ENCODE results near the gene EGF. TPM values are rescaled to one million over a fixed set of nuclear protein-coding genes. Genes with fewer than 3 reads are reported as not detected.
A peak's percentile ranks its signal among the peaks of the same experiment; 100 is the strongest.

The EGF gene
- total RNA-seq, 1 donor from 2014 or later: 15.0 TPM

- H3K27me3 Mint-ChIP-seq (ENCODE audit: unreplicated experiment): no peaks in the 10 kb centered on the region
Measured at GRCh38 chr4:109993116-109993515, 80.4 kb downstream of the EGF start.

DNA sequence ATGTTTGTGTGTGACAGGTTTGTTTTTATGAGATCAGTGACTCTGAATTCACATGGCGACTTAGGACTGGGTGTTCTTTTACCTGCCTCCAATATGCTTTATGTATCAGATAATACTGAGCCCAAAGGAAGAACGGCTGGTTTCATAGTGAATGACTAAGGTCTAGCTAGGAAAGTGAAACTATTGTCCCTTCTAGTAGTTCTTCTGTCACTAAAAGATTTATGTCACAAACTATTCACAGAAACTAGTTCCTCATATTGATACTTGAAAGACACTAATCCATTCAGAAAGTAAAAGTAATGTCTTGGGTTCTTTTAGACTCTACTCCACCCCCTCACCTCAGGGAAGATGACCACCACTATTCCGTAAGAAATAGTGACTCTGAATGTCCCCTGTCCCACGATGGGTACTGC, 81.7 kb downstream of the EGF start:
- Mint-ChIP-seq H3K27me3 (ENCODE audit: unreplicated experiment) (no peaks in the 10 kb centered on the region), H3K4me1 (ENCODE audit: unreplicated experiment) (peaks cover 3% of the 10 kb centered on the region), H3K36me3 (ENCODE audit: low read depth, unreplicated experiment) (no peaks in the 10 kb centered on the region), H3K9me3 (ENCODE audit: unreplicated experiment) (no peaks in the 10 kb centered on the region), H3K27ac (ENCODE audit: unreplicated experiment) (no peak overlapping the region), H3K4me3 (ENCODE audit: unreplicated experiment) (no peak overlapping the region)
- TF ChIP-seq CTCF (IDR thresholded peaks at IDR 0.05; ENCODE audit: unreplicated experiment): no peak
- no peak for DNase-seq (ENCODE audit: low spot score)

More at GRCh38 chr4:109993116-109993515, 80.4 kb downstream of the EGF start:
- peaks cover 3% of the 10 kb centered on the region for H3K4me1 Mint-ChIP-seq (ENCODE audit: unreplicated experiment)
- TF ChIP-seq CTCF (IDR thresholded peaks at IDR 0.05; ENCODE audit: unreplicated experiment): no peak
- H3K4me3 Mint-ChIP-seq (ENCODE audit: unreplicated experiment): no peak overlapping the region
- H3K9me3 Mint-ChIP-seq (ENCODE audit: unreplicated experiment): no peaks in the 10 kb centered on the region
- DNase-seq (ENCODE audit: low spot score): no peak
- no peaks in the 10 kb centered on the region for H3K36me3 Mint-ChIP-seq (ENCODE audit: low read depth, unreplicated experiment)
- H3K27ac Mint-ChIP-seq (ENCODE audit: unreplicated experiment): no peak overlapping the region

GRCh38 chr4:109996526-109996925, 83.8 kb downstream of the EGF start:
- H3K27ac Mint-ChIP-seq (ENCODE audit: unreplicated experiment): no peak overlapping the region
- H3K36me3 Mint-ChIP-seq (ENCODE audit: low read depth, unreplicated experiment): no peaks in the 10 kb centered on the region
- peaks cover 3% of the 10 kb centered on the region for H3K4me1 Mint-ChIP-seq (ENCODE audit: unreplicated experiment)
- no peaks in the 10 kb centered on the region for H3K27me3 Mint-ChIP-seq (ENCODE audit: unreplicated experiment)
- no peaks in the 10 kb centered on the region for H3K9me3 Mint-ChIP-seq (ENCODE audit: unreplicated experiment)
- no peak for DNase-seq (ENCODE audit: low spot score)
- TF ChIP-seq CTCF (IDR thresholded peaks at IDR 0.05; ENCODE audit: unreplicated experiment): no peak
- H3K4me3 Mint-ChIP-seq (ENCODE audit: unreplicated experiment): no peak overlapping the region

DNA sequence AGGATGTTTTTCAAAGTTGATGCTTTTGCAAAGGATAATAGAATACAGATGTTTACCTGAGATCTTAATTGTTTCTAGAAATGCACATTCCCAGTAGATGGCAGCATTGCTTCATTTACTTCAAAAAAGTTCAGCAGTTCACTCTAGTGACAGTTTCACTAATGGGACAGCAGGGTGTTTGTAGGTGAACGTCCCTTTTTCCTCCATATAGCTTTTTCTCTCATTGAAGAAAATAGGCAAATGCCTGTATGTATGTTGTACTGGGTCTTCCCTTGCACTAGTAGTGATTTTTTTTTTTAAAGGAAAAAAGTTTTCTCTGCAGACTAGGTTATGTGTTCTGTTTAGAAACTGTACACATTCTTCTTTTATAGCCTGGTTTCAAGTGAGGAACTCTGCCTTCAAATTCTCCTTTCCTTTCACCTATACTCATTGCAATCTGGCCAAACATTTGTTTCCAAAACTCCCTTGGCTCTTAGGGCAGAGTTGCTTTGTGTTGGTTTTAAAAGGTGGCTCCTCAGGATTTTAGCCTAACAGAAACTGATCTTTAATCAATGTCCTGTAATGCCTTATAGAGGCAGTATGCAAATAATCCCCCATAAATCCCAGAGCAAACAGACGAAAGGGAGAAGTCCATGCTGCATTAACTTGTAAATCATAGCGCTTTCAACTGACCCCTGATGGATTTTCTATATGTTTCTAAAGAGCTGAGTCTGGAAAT, 86.3 kb downstream of the EGF start:
- Mint-ChIP-seq H3K36me3 (ENCODE audit: low read depth, unreplicated experiment) (no peaks in the 10 kb centered on the region), H3K9me3 (ENCODE audit: unreplicated experiment) (no peaks in the 10 kb centered on the region), H3K4me3 (ENCODE audit: unreplicated experiment) (no peak overlapping the region), H3K27ac (ENCODE audit: unreplicated experiment) (no peak overlapping the region), H3K27me3 (ENCODE audit: unreplicated experiment) (no peaks in the 10 kb centered on the region), H3K4me1 (ENCODE audit: unreplicated experiment) (peaks cover 3% of the 10 kb centered on the region)
- peak; percentile 39 for DNase-seq (ENCODE audit: low spot score)
- peak; percentile 61 for TF ChIP-seq CTCF (IDR thresholded peaks at IDR 0.05; ENCODE audit: unreplicated experiment)

- no peak overlapping the region for H3K4me3 Mint-ChIP-seq (ENCODE audit: unreplicated experiment)
- TF ChIP-seq CTCF (IDR thresholded peaks at IDR 0.05; ENCODE audit: unreplicated experiment): no peak
Measured at GRCh38 chr4:109999585-109999912, 86.9 kb downstream of the EGF start.

More at GRCh38 chr4:109999585-109999912, 86.9 kb downstream of the EGF start:
- no peak overlapping the region for H3K27ac Mint-ChIP-seq (ENCODE audit: unreplicated experiment)
- H3K9me3 Mint-ChIP-seq (ENCODE audit: unreplicated experiment): no peaks in the 10 kb centered on the region
- peaks cover 3% of the 10 kb centered on the region for H3K4me1 Mint-ChIP-seq (ENCODE audit: unreplicated experiment)
- H3K27me3 Mint-ChIP-seq (ENCODE audit: unreplicated experiment): no peaks in the 10 kb centered on the region
- no peaks in the 10 kb centered on the region for H3K36me3 Mint-ChIP-seq (ENCODE audit: low read depth, unreplicated experiment)
- DNase-seq (ENCODE audit: low spot score): no peak

Data from endothelial cell (in vitro differentiated cells).